H9 (cell line): ENCODE measurements around the gene DUSP10. TPM values are rescaled to one million over a fixed set of nuclear protein-coding genes. Genes with fewer than 3 reads are reported as not detected.

ENCODE experiments used
- DNase-seq: peaks from one replicate; pipeline ENCODE4 v3.0.0-alpha.2; 2017
- H2AFZ ChIP-seq: one replicate; pipeline ENCODE4 v1.6.1; 2013; ENCODE audit warnings: mild to moderate bottlenecking, low read length, control low read depth, moderate library complexity
- H2AK5ac ChIP-seq: 2 replicates; pipeline ENCODE4 v1.6.1; 2013; ENCODE audit warnings: low read length, control low read depth, mixed read lengths; ENCODE audit not compliant: insufficient read length
- H2BK120ac ChIP-seq: one replicate; pipeline ENCODE4 v1.6.1; 2013; ENCODE audit warnings: low read depth, mild to moderate bottlenecking, low read length, control low read depth, inconsistent platforms; ENCODE audit not compliant: poor library complexity, severe bottlenecking
- H2BK12ac ChIP-seq: 2 replicates; pipeline ENCODE4 v1.6.1; 2013; ENCODE audit warnings: low read length, control low read depth, mixed read lengths, low read depth; ENCODE audit not compliant: insufficient read length
- H2BK15ac ChIP-seq: 2 replicates; pipeline ENCODE4 v1.6.1; 2013; ENCODE audit warnings: low read depth, low read length, control low read depth
- H2BK20ac ChIP-seq: one replicate; pipeline ENCODE4 v1.6.1; 2013; ENCODE audit warnings: low read depth, mild to moderate bottlenecking, low read length, control low read depth, inconsistent platforms; ENCODE audit not compliant: poor library complexity, severe bottlenecking
- H2BK5ac ChIP-seq: 2 replicates; pipeline ENCODE4 v1.6.1; 2013; ENCODE audit warnings: low read length, control low read depth, mixed read lengths; ENCODE audit not compliant: insufficient read length
- H3K14ac ChIP-seq: 2 replicates; pipeline ENCODE4 v1.6.1; 2013; ENCODE audit warnings: low read length, control low read depth; ENCODE audit not compliant: insufficient read depth
- H3K18ac ChIP-seq: 2 replicates; pipeline ENCODE4 v1.6.1; 2013; ENCODE audit warnings: low read depth, mild to moderate bottlenecking, mixed read lengths, low read length, control low read depth; ENCODE audit not compliant: insufficient read length
- H3K23ac ChIP-seq: 2 replicates; pipeline ENCODE4 v1.6.1; 2013; ENCODE audit warnings: low read length, control low read depth, mixed read lengths, low read depth; ENCODE audit not compliant: insufficient read length
- H3K23me2 ChIP-seq: 2 replicates; pipeline ENCODE4 v1.6.1; 2013; ENCODE audit warnings: low read depth, mild to moderate bottlenecking, mixed read lengths, low read length, control low read depth; ENCODE audit not compliant: insufficient read length, poor library complexity, severe bottlenecking
- H3K27ac ChIP-seq: 2 replicates; pipeline ENCODE4 v1.5.1; 2013; ENCODE audit warnings: low read length, control low read depth, mixed read lengths, low read depth; ENCODE audit not compliant: insufficient read length
- H3K27me3 ChIP-seq: 2 replicates; pipeline ENCODE4 v1.6.1; 2013; ENCODE audit warnings: low read length, control low read depth, inconsistent platforms; ENCODE audit not compliant: insufficient read depth
- H3K4ac ChIP-seq: 2 replicates; pipeline ENCODE4 v1.6.1; 2013; ENCODE audit warnings: low read depth, mild to moderate bottlenecking, control low read depth, inconsistent platforms, low read length, moderate library complexity
- H3K4me1 ChIP-seq: 2 replicates; pipeline ENCODE4 v1.6.1; 2013; ENCODE audit warnings: low read length, control low read depth, inconsistent platforms; ENCODE audit not compliant: insufficient read depth
- H3K4me2 ChIP-seq: 2 replicates; pipeline ENCODE4 v1.6.1; 2013; ENCODE audit warnings: low read length, control low read depth, mixed read lengths; ENCODE audit not compliant: insufficient read length, insufficient read depth
- H3K56ac ChIP-seq: 2 replicates; pipeline ENCODE4 v1.6.1; 2013; ENCODE audit warnings: low read depth, mild to moderate bottlenecking, mixed read lengths, low read length, control low read depth; ENCODE audit not compliant: insufficient read length
- H3K79me1 ChIP-seq: 2 replicates; pipeline ENCODE4 v1.6.1; 2013; ENCODE audit warnings: low read depth, mild to moderate bottlenecking, moderate library complexity, low read length, control low read depth, inconsistent platforms; ENCODE audit not compliant: insufficient read depth, poor library complexity, severe bottlenecking
- H3K79me2 ChIP-seq: 2 replicates; pipeline ENCODE4 v1.6.1; 2013; ENCODE audit warnings: low read length, control low read depth, inconsistent platforms; ENCODE audit not compliant: insufficient read depth
- H3K9ac ChIP-seq: 2 replicates; pipeline ENCODE4 v1.6.1; 2013; ENCODE audit warnings: low read length, control low read depth, mixed read lengths; ENCODE audit not compliant: insufficient read length; ENCODE audit errors: extremely low read depth
- H3K9me3 ChIP-seq: one replicate; pipeline ENCODE4 v1.6.1; 2013; ENCODE audit warnings: low read depth, low read length, inconsistent platforms; ENCODE audit not compliant: control insufficient read depth
- H3T11ph ChIP-seq: one replicate; pipeline ENCODE4 v1.6.1; 2013; ENCODE audit warnings: mild to moderate bottlenecking, low read length, control low read depth, inconsistent platforms
- H4K20me1 ChIP-seq: one replicate; pipeline ENCODE4 v1.6.1; 2013; ENCODE audit not compliant: control insufficient read depth, insufficient read length, insufficient read depth
- H4K5ac ChIP-seq: 2 replicates; pipeline ENCODE4 v1.6.1; 2013; ENCODE audit warnings: low read depth, mild to moderate bottlenecking, mixed read lengths, low read length, control low read depth; ENCODE audit not compliant: insufficient read length
- H4K8ac ChIP-seq: replicated peaks from 2 replicates; pipeline ENCODE4 v1.6.1; 2013; ENCODE audit warnings: low read length, control low read depth, mixed read lengths, low read depth; ENCODE audit not compliant: insufficient read length
- H4K91ac ChIP-seq: 2 replicates; pipeline ENCODE4 v1.6.1; 2013; ENCODE audit warnings: low read depth, mild to moderate bottlenecking, moderate library complexity, mixed read lengths, low read length, control low read depth; ENCODE audit not compliant: insufficient read length
- H3K27ac Mint-ChIP-seq, 3 experiments: 2 replicates in 2 of 3; 3 replicates in 1 of 3; pipeline ENCODE4 v1.8.0; 2020 to 2021; ENCODE audit warnings: mixed read lengths in 3 of 3, mild to moderate bottlenecking in 1 of 3, moderate library complexity in 1 of 3
- H3K27me3 Mint-ChIP-seq: 2 replicates; pipeline ENCODE4 v1.8.0; 2021; ENCODE audit warnings: low read depth, mild to moderate bottlenecking, moderate library complexity, mixed read lengths
- H3K36me3 Mint-ChIP-seq, 3 experiments: 2 replicates in 2 of 3; 3 replicates in 1 of 3; pipeline ENCODE4 v1.8.0; 2020 to 2021; ENCODE audit warnings: low read depth in 3 of 3, mixed read lengths in 3 of 3; ENCODE audit not compliant: insufficient read depth in 1 of 3
- H3K4me1 Mint-ChIP-seq, 2 experiments: 2 replicates each; pipeline ENCODE4 v1.8.0; 2020; ENCODE audit warnings: mixed read lengths in 2 of 2
- H3K4me3 Mint-ChIP-seq, 2 experiments: 2 replicates in 1 of 2; 3 replicates in 1 of 2; pipeline ENCODE4 v1.8.0; 2020 to 2021; ENCODE audit warnings: mild to moderate bottlenecking in 2 of 2, mixed read lengths in 2 of 2, moderate library complexity in 1 of 2
- H3K9me3 Mint-ChIP-seq, 2 experiments: 2 replicates in 1 of 2; 3 replicates in 1 of 2; pipeline ENCODE4 v1.8.0; 2020; ENCODE audit warnings: mild to moderate bottlenecking in 2 of 2, mixed read lengths in 2 of 2, moderate library complexity in 1 of 2
- CTCF ChIP-seq: fragments of 200-600 bp; sonication (generic); conservative IDR thresholded peaks from 3 replicates; pipeline ENCODE4 v1.8.0; 2021; ENCODE audit warnings: antibody characterized with exemption, mild to moderate bottlenecking
- WGBS: extraction: QIAGEN DNeasy Blood & Tissue Kit; methylation state at CpG from one replicate; pipeline ENCODE4 v1.1.7; 2013; ENCODE audit warnings: missing lambda C conversion rate, low lambda C conversion rate, mixed read lengths; ENCODE audit not compliant: insufficient read length; ENCODE audit errors: extremely low coverage; 5-methylcytosine and 5-hydroxymethylcytosine counted together
- total RNA-seq: library from RNA; stranded (reverse); gene quantifications from 2 replicates; pipeline ENCODE4 v1.2.1, GENCODE V29; 2021

Gene DUSP10
- total RNA-seq, 1 experiment from 2014 or later = 2.0 TPM

GRCh38 chr1:221751226-221751887 is 9.5 kb upstream of the DUSP10 start:
- Histone ChIP-seq H3K9ac (no peak overlapping the region), H2AK5ac (no peak overlapping the region), H2BK5ac (no peak overlapping the region), H3K23ac (no peak overlapping the region), H3K9me3 (no peaks in the 10 kb centered on the region), H3K27me3 (no peaks in the 10 kb centered on the region), H4K20me1 (no peaks in the 10 kb centered on the region), H3K79me1 (no peaks in the 10 kb centered on the region), H3K4me1 (no peaks in the 10 kb centered on the region; the same call in 1 of the 2 replicates), H3K27ac (no peak overlapping the region), H3K23me2 (no peaks in the 10 kb centered on the region), H3K79me2 (no peaks in the 10 kb centered on the region), H3K18ac (no peak overlapping the region), H3K56ac (no peak overlapping the region), H2BK15ac (no peak overlapping the region), H3K4me2 (no peak overlapping the region), H2BK12ac (no peak overlapping the region), H4K5ac (no peak overlapping the region), H2BK20ac (no peak overlapping the region), H3K14ac (no peak overlapping the region), H3T11ph (no peak overlapping the region), H4K8ac (no peak overlapping the region), H3K4ac (no peak overlapping the region), H4K91ac (no peak overlapping the region), H2AFZ (no peak overlapping the region), H2BK120ac (no peak overlapping the region)
- H3K27ac Mint-ChIP-seq = no peak overlapping the region
- peaks cover 3% of the 10 kb centered on the region; the same call in 1 of the 2 replicates for H3K27me3 Mint-ChIP-seq
- no peak overlapping the region for H3K4me3 Mint-ChIP-seq
- H3K36me3 Mint-ChIP-seq = no peaks in the 10 kb centered on the region; a peak in 1 of 7 replicates
- WGBS = 100% methylated on average over 1 of the region's 4 CpGs
- H3K4me1 Mint-ChIP-seq = peaks cover 0 to 3% of the 10 kb centered on the region in 2 experiments; a peak in 1 of 4 replicates
- no peak for TF ChIP-seq CTCF
- no peak for DNase-seq
- H3K9me3 Mint-ChIP-seq = no peaks in the 10 kb centered on the region
